ENCODE results near the gene GALNT2. TPM values are rescaled to one million over a fixed set of nuclear protein-coding genes. Genes with fewer than 3 reads are reported as not detected.

Gene GALNT2
- total and polyA plus RNA-seq, 12 donors: 9.7 to 35.1 (median 25.8) TPM

GRCh38 chr1:230215529-230215928 is 148.5 kb downstream of the GALNT2 start:
- peak in 3 of 8 donors; percentile 26 to 53 (median 34) for ATAC-seq
- H3K4me3 ChIP-seq: peak overlapping the region in 2 of 10 donors; percentile 6 to 18

GRCh38 chr1:230216896-230217295 is 149.9 kb downstream of the GALNT2 start:
- H3K36me3 ChIP-seq: no peaks in the 10 kb centered on the region
- no peaks in the 10 kb centered on the region for H3K27me3 ChIP-seq
- H3K27ac ChIP-seq: no peak overlapping the region
- no peak for TF ChIP-seq CTCF (IDR thresholded peaks at IDR 0.05)
- no peak for ATAC-seq
- intact Hi-C loops (cut with DNase I): loop anchor here in 6 of 10 donors (5.0 to 10.0 kb wide), 9 partner anchors 62 to 662 kb away; partner anchors contain the start of genes GALNT2 (in 2 of the 6) and ABCB10 (in 1 of the 6)
- H3K4me1 ChIP-seq: peaks cover 4 to 54% (median 34%) of the 10 kb centered on the region in 9 donors
- H3K4me3 ChIP-seq: no peak overlapping the region
- DNase-seq: no peak
- H3K9me3 ChIP-seq: no peaks in the 10 kb centered on the region
- 92 to 94% methylated on average over 2 of the region's 2 CpGs for WGBS, 2 donors

More at GRCh38 chr1:230215529-230215928, 148.5 kb downstream of the GALNT2 start:
- H3K27me3 ChIP-seq: no peaks in the 10 kb centered on the region
- DNase-seq: no peak
- TF ChIP-seq CTCF (IDR thresholded peaks at IDR 0.05): no peak
- WGBS, 2 donors: 10 to 25% methylated on average over 1 of the region's 1 CpG
- intact Hi-C loops (cut with DNase I): loop anchor here in 6 of 10 donors (2.0 to 10.0 kb wide), 10 partner anchors 61 to 661 kb away; partner anchors contain the start of genes GALNT2 (in 3 of the 6) and ABCB10 (in 1 of the 6)
- peaks cover 7 to 55% (median 31%) of the 10 kb centered on the region in 9 donors for H3K4me1 ChIP-seq
- H3K27ac ChIP-seq: peak overlapping the region in 7 of 10 donors; percentile 7 to 77 (median 50)
- H3K9me3 ChIP-seq: no peaks in the 10 kb centered on the region
- H3K36me3 ChIP-seq: no peaks in the 10 kb centered on the region

GRCh38 chr1:230218667-230219066 is 151.6 kb downstream of the GALNT2 start:
- no peak overlapping the region for H3K4me3 ChIP-seq
- no peak for TF ChIP-seq CTCF (IDR thresholded peaks at IDR 0.05)
- WGBS, 2 donors: 91 to 93% methylated on average over 6 of the region's 6 CpGs
- ATAC-seq: no peak
- no peaks in the 10 kb centered on the region for H3K36me3 ChIP-seq
- H3K27ac ChIP-seq: no peak overlapping the region
- no peaks in the 10 kb centered on the region for H3K9me3 ChIP-seq
- peaks cover 4 to 56% (median 34%) of the 10 kb centered on the region in 9 donors for H3K4me1 ChIP-seq
- DNase-seq: no peak
- H3K27me3 ChIP-seq: no peaks in the 10 kb centered on the region
- intact Hi-C loops (cut with DNase I): loop anchor here in 6 of 10 donors (5.0 to 10.0 kb wide), 9 partner anchors 64 to 664 kb away; partner anchors contain the start of genes GALNT2 (in 2 of the 6) and ABCB10 (in 1 of the 6)

GRCh38 chr1:230219174-230220067 is 152.4 kb downstream of the GALNT2 start:
- intact Hi-C loops (cut with DNase I): loop anchor here in 7 of 10 donors (5.0 to 10.0 kb wide), 9 partner anchors 65 to 665 kb away; partner anchors contain the start of genes GALNT2 (in 3 of the 7) and ABCB10 (in 1 of the 7)
- ATAC-seq (no peak), DNase-seq (no peak)
- H3K27me3 ChIP-seq: no peaks in the 10 kb centered on the region
- H3K9me3 ChIP-seq: no peaks in the 10 kb centered on the region
- H3K27ac ChIP-seq: no peak overlapping the region
- no peaks in the 10 kb centered on the region for H3K36me3 ChIP-seq
- WGBS, 2 donors: 91 to 92% methylated on average over 8 of the region's 8 CpGs
- peaks cover 4 to 54% (median 27%) of the 10 kb centered on the region in 9 donors for H3K4me1 ChIP-seq
- no peak for TF ChIP-seq CTCF (IDR thresholded peaks at IDR 0.05)
- no peak overlapping the region for H3K4me3 ChIP-seq

Measured in heart right ventricle (tissue), 16 donors.